Activated naive CD4-positive, alpha-beta T cell treated with anti-CD3 and anti-CD28 coated beads, Interleukin-2, amount 50 U/mL, for 72 hours (primary cell): Measurements from ENCODE around the gene BFSP1. TPM values are rescaled to one million over a fixed set of nuclear protein-coding genes. Genes with fewer than 3 reads are reported as not detected.
A peak's percentile ranks its signal among the peaks of the same experiment; 100 is the strongest.

Experiments
- ATAC-seq, 2 donors: fragments of 150-1000 bp; cut with Tn5 transposase; 2 replicates each; pipeline ENCODE4 v1.10.0; 2021; ENCODE audit warnings: mild to moderate bottlenecking in 2 of 2, moderate library complexity in 2 of 2
- DNase-seq, 2 donors: peaks; one replicate each; pipeline ENCODE4 v3.0.0; 2021 to 2022; ENCODE audit warnings: low spot score in 2 of 2
- H3K27ac Mint-ChIP-seq, 2 donors: one replicate each; pipeline ENCODE4 v1.8.0; 2022; ENCODE audit warnings: mild to moderate bottlenecking in 2 of 2, mixed read lengths in 2 of 2
- H3K36me3 Mint-ChIP-seq, 2 donors: one replicate each; pipeline ENCODE4 v1.8.0; 2022; ENCODE audit warnings: mixed read lengths in 2 of 2
- H3K9me3 Mint-ChIP-seq, 2 donors: one replicate each; pipeline ENCODE4 v1.8.0; 2022; ENCODE audit warnings: mixed read lengths in 2 of 2
- total RNA-seq, 2 donors: library from RNA; stranded (reverse); gene quantifications; one replicate each; pipeline ENCODE4 v1.2.3, GENCODE V29; 2022

BFSP1 gene
- under 1 TPM in 1 of 2 donors, not detected in 1; 0.16 TPM for total RNA-seq

GRCh38 chr20:17530716-17531664 lies at the start of gene BFSP1:
Gene BFSP1 (minus strand): TSS chr20:17531379. CDS start chr20:17531329, 50 bp downstream.
- H3K36me3 Mint-ChIP-seq = no peaks in the 10 kb centered on the region
- ATAC-seq (peak; percentile 72 to 82), DNase-seq (peak in 1 of 2 donors; percentile 43)
- no peak within 1 kb of the TSS for H3K27ac Mint-ChIP-seq
- no peaks in the 10 kb centered on the region for H3K9me3 Mint-ChIP-seq

GRCh38 chr20:17580895-17581294 lies 49.7 kb upstream of the BFSP1 start:
- ATAC-seq (no peak), DNase-seq (no peak)
- H3K27ac Mint-ChIP-seq = no peak overlapping the region
- H3K9me3 Mint-ChIP-seq = no peaks in the 10 kb centered on the region
- H3K36me3 Mint-ChIP-seq = no peaks in the 10 kb centered on the region

GRCh38 chr20:17579369-17580039 lies 48.3 kb upstream of the BFSP1 start:
- Mint-ChIP-seq H3K36me3 (no peaks in the 10 kb centered on the region), H3K27ac (no peak overlapping the region), H3K9me3 (no peaks in the 10 kb centered on the region)
- DNase-seq (no peak), ATAC-seq (peak in 1 of 2 donors; percentile 54)

DNA sequence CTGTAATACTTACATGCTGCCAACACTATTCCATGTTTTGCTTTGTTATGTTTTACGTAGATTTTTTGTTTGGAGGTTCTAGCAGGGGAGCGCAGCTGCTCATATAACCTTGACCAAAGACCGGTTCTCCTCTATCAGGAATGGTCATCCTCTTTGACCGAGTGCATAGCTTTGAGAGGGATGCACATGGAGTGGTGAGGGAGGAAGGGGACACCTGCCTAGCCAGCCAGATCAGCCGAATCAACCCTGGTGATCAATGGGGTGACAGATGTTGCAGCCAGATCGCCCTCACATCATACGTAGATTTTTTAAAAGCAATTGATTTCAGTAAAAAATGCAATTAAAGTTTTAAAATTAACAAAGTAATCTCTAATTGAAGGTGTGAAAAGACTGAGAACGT lies 45.0 kb upstream of the BFSP1 start:
- DNase-seq (no peak), ATAC-seq (no peak)
- Mint-ChIP-seq H3K36me3 (no peaks in the 10 kb centered on the region), H3K9me3 (no peaks in the 10 kb centered on the region), H3K27ac (no peak overlapping the region)

DNA sequence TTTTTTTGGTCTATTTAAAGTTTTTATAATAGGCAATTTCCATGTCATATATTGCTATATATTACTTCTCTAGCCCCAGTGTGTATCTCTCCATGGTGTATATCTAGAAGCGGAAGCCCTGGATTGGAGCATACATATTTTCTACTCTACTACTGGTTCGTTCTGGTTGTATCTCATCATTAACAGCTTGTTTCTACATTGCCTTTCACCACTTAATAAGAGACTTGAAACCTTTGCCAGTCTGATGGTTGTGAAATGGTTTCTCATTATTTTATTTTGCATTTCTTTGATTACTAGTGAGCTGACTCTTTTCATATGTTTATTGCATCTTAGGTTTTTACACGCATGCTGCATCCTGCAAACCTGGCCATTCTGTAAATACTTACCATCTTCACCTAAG lies 42.3 kb upstream of the BFSP1 start:
- peaks cover 5 to 12% of the 10 kb centered on the region in 2 donors for H3K36me3 Mint-ChIP-seq
- no peaks in the 10 kb centered on the region for H3K9me3 Mint-ChIP-seq
- no peak for DNase-seq
- ATAC-seq = no peak
- H3K27ac Mint-ChIP-seq = no peak overlapping the region

DNA sequence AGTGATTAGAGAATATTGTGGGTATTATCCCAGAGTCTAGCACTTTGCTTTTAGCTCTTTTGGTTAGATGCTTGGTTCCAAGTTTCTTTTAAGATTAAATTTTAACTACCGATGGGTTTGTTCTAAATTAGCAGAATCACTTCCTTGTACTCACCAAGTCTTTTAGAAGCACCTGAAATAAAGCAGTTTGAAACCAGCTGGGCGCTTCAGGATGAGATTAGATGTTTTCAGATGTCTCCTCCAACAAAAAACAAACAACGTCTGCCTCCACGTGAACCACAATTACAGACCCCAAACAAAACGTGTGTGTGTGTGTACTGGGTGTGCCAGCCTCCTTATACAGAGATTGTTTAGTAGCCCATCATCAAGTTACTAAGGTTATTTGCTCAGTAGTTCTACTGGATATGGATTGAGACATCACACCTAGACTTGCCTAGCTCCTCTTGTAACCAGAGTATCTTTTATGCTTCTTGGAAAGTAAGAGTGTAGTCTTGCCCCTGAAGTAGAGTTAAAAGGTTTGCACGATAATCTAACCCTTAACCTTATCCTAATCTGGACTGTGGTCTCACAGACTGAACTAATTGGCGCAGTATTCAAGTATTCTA lies 41.0 kb upstream of the BFSP1 start:
- no peaks in the 10 kb centered on the region for H3K9me3 Mint-ChIP-seq
- ATAC-seq (no peak), DNase-seq (no peak)
- no peak overlapping the region for H3K27ac Mint-ChIP-seq
- peaks cover 5 to 12% of the 10 kb centered on the region in 2 donors for H3K36me3 Mint-ChIP-seq

DNA sequence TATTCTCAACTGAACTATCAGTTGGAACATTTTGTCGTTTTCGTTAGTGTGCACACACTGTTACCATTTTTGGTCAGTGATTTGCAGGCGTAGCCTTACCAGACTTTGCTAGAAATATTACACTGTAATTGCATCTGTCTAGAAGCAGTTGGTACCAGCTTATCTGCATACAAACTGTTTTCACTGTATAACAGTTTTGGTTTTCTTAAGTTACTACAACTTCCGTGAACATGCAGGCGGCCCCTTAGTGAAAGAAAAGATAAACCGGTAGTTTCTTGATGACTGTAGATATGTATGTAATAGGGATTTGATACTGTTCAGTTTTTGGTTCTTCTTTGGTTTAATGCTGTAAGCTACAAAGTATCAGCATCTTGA lies 40.0 kb upstream of the BFSP1 start:
- no peaks in the 10 kb centered on the region for H3K9me3 Mint-ChIP-seq
- DNase-seq = no peak
- peaks cover 5 to 12% of the 10 kb centered on the region in 2 donors for H3K36me3 Mint-ChIP-seq
- H3K27ac Mint-ChIP-seq = peak overlapping the region; percentile 79
- peak in 1 of 2 donors; percentile 52 for ATAC-seq

DNA sequence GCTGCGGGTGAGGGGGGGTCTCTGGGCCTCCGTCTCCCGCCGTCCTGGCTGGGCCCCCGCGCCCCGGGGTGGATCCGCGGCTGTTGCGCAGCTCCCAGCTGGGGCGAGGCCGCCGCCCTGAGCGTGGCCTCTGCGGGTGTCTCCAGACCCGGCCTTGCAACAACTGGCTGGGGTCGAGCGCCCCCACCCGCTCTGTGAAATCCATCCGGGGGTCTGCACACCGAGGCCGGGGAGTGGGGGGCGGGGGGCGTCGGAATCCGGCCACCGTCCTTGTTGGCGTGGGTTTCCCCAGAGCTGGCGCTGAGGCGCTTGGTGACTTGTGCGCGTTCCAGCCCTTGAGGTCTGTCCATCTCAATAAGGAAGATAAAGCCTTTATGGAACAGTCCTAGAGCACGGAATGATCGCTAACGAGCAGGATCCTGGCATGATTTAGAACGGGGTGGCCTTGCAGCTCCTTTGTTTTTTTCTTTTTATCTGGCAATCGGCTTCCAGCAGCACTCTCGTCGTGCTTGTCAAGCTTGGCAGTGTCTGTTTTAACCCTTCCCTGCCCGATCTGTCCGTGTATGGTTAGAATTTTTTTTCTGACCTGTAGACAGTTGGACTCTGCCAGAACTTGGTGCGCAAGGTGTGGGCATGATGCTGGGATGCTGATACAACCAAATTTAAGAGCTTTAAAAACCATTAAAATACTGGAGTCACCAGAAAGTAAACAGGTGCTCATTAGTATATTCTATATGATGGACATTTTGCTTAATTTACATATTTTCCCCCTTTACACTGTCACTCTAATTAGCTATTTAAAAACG lies 39.4 kb upstream of the BFSP1 start:
- Mint-ChIP-seq H3K9me3 (no peaks in the 10 kb centered on the region), H3K27ac (peak overlapping the region; percentile 79 to 88), H3K36me3 (peaks cover 5 to 12% of the 10 kb centered on the region in 2 donors)
- DNase-seq = peak in 1 of 2 donors; percentile 54
- ATAC-seq = peak; percentile 42 to 56

DNA sequence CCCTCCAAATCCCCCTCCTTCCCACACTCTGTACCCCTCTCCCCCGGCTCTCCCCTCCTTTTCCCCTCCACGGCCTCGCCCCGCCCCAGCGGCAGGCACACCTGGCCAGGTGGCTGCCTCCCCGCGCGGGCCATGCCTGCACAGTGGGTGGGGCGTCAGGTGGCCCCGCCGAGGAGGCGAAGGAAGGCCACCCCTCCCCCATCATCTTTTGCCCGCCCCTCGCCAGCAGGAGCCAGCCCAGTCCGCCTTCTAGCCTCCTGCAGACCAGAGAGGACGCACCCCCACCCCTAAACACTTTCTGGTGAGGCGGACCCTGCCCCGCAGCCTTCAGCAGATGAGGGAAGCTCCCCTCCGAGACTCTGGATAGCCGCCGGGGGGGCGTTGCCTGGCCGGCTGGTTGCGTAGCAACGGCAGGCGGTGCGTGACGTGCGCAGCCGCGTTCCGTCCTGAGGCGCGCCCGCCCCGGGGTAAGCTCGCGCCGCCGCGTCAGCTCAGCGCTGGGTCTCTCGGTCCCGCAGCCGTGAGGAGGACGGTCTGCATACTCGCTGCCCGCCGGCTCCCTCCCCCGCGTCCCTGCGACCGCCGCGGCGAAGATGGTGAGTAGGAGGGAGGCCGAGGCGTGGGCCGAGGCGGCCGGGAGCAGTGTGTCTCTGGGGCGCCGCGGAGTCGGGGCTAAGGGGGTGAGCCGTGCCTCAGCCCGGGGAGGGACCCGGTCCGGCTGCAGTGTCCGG lies 38.6 kb upstream of the BFSP1 start, which contains the start of gene DSTN:
Gene DSTN, plus strand, starts transcription at position 460 of the 731 bp plus-strand sequence. Its CDS starts 134 bp downstream, at position 594.
- peak within 1 kb of the TSS; percentile 84 to 88 for H3K27ac Mint-ChIP-seq
- peaks cover 5 to 12% of the 10 kb centered on the region in 2 donors for H3K36me3 Mint-ChIP-seq
- ATAC-seq (peak; percentile 93 to 94), DNase-seq (peak; percentile 84 to 85)
- no peaks in the 10 kb centered on the region for H3K9me3 Mint-ChIP-seq

DNA sequence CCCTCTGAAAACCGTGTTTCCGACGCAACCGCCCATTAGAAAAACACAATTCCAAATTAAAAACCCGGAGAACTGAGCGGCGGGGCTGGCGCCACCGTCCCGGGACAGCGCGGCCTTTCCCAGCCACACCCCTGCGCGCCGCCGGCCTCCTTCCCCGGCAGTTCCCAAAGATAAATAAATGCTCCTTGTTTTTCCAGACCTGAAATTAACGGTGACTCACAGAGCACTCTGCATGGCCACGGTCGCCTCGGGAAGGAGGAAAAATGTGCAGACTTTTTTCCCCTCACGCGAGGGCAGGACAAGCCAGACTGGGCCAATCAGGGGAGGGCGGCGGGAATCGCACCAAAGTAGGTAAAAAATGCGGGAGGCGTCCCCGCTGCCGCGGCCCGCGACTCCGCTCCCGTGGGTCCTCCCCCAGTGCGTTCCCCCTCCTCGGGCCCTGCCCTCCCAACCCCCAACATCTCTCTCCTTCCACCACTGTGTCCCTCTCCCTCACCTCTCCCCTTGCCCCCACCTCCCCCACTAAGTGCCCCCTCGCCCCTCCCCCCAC lies 37.9 kb upstream of the BFSP1 start:
- no peaks in the 10 kb centered on the region for H3K9me3 Mint-ChIP-seq
- peaks cover 5 to 12% of the 10 kb centered on the region in 2 donors for H3K36me3 Mint-ChIP-seq
- ATAC-seq (peak in 1 of 2 donors; percentile 8), DNase-seq (no peak)
- H3K27ac Mint-ChIP-seq = no peak overlapping the region

GRCh38 chr20:17568045-17568788 lies 37.0 kb upstream of the BFSP1 start:
- DNase-seq (no peak), ATAC-seq (no peak)
- H3K36me3 Mint-ChIP-seq = peaks cover 5 to 12% of the 10 kb centered on the region in 2 donors
- no peak overlapping the region for H3K27ac Mint-ChIP-seq
- H3K9me3 Mint-ChIP-seq = no peaks in the 10 kb centered on the region

- H3K9me3 Mint-ChIP-seq = no peaks in the 10 kb centered on the region
- H3K36me3 Mint-ChIP-seq = peaks cover 5 to 12% of the 10 kb centered on the region in 2 donors
- H3K27ac Mint-ChIP-seq = no peak overlapping the region
- no peak for DNase-seq
- no peak for ATAC-seq
These were observed 35.2 kb upstream of the BFSP1 start for GRCh38 chr20:17566345-17566744.

GRCh38 chr20:17565169-17565845 lies 34.1 kb upstream of the BFSP1 start:
- no peak for ATAC-seq
- H3K27ac Mint-ChIP-seq = no peak overlapping the region
- no peaks in the 10 kb centered on the region for H3K9me3 Mint-ChIP-seq
- DNase-seq = no peak
- peaks cover 0 to 6% of the 10 kb centered on the region in 2 donors for H3K36me3 Mint-ChIP-seq

DNA sequence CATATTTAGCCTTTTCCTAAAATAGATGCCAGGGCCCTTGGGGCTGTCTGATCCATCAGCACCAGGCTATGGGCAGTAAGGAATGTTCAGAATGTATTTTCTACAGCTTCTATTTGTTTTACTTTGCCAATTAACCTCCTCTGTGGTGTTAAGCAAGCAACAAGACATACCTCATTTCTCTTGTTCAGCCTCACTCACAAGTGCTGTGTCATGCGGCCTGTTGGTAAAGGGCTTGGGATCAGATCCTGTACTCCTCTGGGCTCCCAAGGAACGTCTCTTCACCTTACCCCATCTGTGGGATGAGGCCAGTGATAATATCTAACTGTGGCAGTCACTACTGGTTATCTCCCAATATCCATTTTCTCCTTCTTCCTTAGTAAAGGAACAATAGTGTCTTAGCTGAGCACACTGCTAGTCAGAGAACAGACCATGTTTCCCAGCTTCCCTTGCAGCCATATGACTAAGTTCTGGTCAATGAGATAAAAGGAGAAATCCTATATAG lies 31.7 kb upstream of the BFSP1 start:
- H3K9me3 Mint-ChIP-seq = no peaks in the 10 kb centered on the region
- H3K27ac Mint-ChIP-seq = no peak overlapping the region
- no peak for DNase-seq
- no peak for ATAC-seq
- H3K36me3 Mint-ChIP-seq = no peaks in the 10 kb centered on the region
